K562 (cell line): ENCODE measurements around the gene SPATA33. TPM values are rescaled to one million over a fixed set of nuclear protein-coding genes. Genes with fewer than 3 reads are reported as not detected.

Experiments
- ATAC-seq: fragments of 200-7000 bp; cut with Tn5 transposase; 3 replicates; pipeline ENCODE4 v1.9.1; 2020; ENCODE audit warnings: moderate library complexity
- BruUV-seq: library from RNA; stranded (reverse); fragments of 400-500 nt; replicated peaks from 2 replicates; lab custom pipeline; 2021; lab: Mats Ljungman, UMichigan
- CTCF ChIA-PET: fragments of 300-600 bp; formaldehyde crosslinking; extraction: SDS; loops from one replicate; lab custom pipeline; 2021; ENCODE audit warnings: low intra/inter-chr PET ratio; lab: Yijun Ruan, JAX
- POLR2A ChIA-PET: fragments of 300-600, 350-650 bp; sonication (Branson Sonifier 250); formaldehyde crosslinking; extraction: SDS; loops from one replicate; lab custom pipeline; 2021; ENCODE audit warnings: antibody characterized with exemption, inconsistent platforms; lab: Yijun Ruan, JAX
- DNase-seq, 4 experiments: peaks; one replicate each; pipeline versions ENCODE4 v3.0.0 to v3.0.0-alpha.2; 2011 to 2018; ENCODE audit warnings: low spot score in 3 of 4, mixed read lengths in 3 of 4; ENCODE audit errors: extremely low read depth in 1 of 4
- FAIRE-seq: peaks from 2 replicates; lab custom pipeline; 2011; peaks lifted over from hg19 to GRCh38; lab: Jason Lieb, UNC
- H2AFZ ChIP-seq: 2 replicates; pipeline ENCODE4 v1.6.0; 2011; ENCODE audit warnings: low read depth, low read length, control low read depth, inconsistent platforms
- H3K27ac ChIP-seq: fragments of 200-600 bp; 3 replicates; pipeline ENCODE4 v1.8.0; 2011; ENCODE audit warnings: low read depth, mild to moderate bottlenecking, control low read depth, inconsistent platforms, low read length, moderate library complexity, mixed read lengths; ENCODE audit errors: extremely low read depth
- H3K27me3 ChIP-seq, 2 experiments: fragments of 300-600 bp in 1 of 2; 2 replicates in 1 of 2; 3 replicates in 1 of 2; pipeline versions ENCODE4 v1.6.0 to v1.8.0; 2011; ENCODE audit warnings: inconsistent platforms in 2 of 2, low read length in 2 of 2, mild to moderate bottlenecking in 1 of 2, mixed read lengths in 1 of 2, moderate library complexity in 1 of 2; ENCODE audit not compliant: control insufficient read depth in 2 of 2, insufficient read depth in 2 of 2
- H3K36me3 ChIP-seq: fragments of 300-600 bp; 3 replicates; pipeline ENCODE4 v1.8.0; 2011; ENCODE audit warnings: mild to moderate bottlenecking, low read length, inconsistent platforms; ENCODE audit not compliant: control insufficient read depth, insufficient read depth
- H3K4me1 ChIP-seq, 2 experiments: fragments of 200-600 bp in 1 of 2; replicated peaks in 1 of 2; 2 replicates in 1 of 2; 3 replicates in 1 of 2; pipeline versions ENCODE4 v1.5.1 to v1.8.0; 2011; ENCODE audit warnings: inconsistent platforms in 2 of 2, low read length in 2 of 2, mild to moderate bottlenecking in 1 of 2, mixed read lengths in 1 of 2, moderate library complexity in 1 of 2; ENCODE audit not compliant: control insufficient read depth in 2 of 2, insufficient read depth in 2 of 2
- H3K4me2 ChIP-seq: 2 replicates; pipeline ENCODE4 v1.6.1; 2011; ENCODE audit warnings: low read length, control low read depth, inconsistent platforms, mixed read lengths; ENCODE audit not compliant: insufficient read depth
- H3K4me3 ChIP-seq: fragments of 200-600 bp; sonication (generic), shearing (Covaris generic); 2 replicates; pipeline ENCODE4 v1.5.1; 2016; ENCODE audit warnings: control low read depth, inconsistent platforms
- H3K79me2 ChIP-seq: fragments of 200-600 bp; 3 replicates; pipeline ENCODE4 v1.8.0; 2011; ENCODE audit warnings: low read length, inconsistent platforms; ENCODE audit not compliant: control insufficient read depth, insufficient read depth
- H3K9ac ChIP-seq, 2 experiments: 2 replicates each; pipeline versions ENCODE4 v1.6.0 to v1.6.1; 2011; ENCODE audit warnings: low read depth in 2 of 2, low read length in 2 of 2, control low read depth in 1 of 2, inconsistent platforms in 1 of 2, mild to moderate bottlenecking in 1 of 2, mixed read lengths in 1 of 2; ENCODE audit not compliant: insufficient read depth in 1 of 2
- H3K9me1 ChIP-seq: one replicate; pipeline ENCODE4 v1.6.0; 2011; ENCODE audit warnings: inconsistent platforms, mild to moderate bottlenecking, low read length, moderate library complexity; ENCODE audit not compliant: control insufficient read depth, insufficient read depth
- H3K9me3 ChIP-seq: replicated peaks from 2 replicates; pipeline ENCODE4 v1.5.1; 2011; ENCODE audit warnings: low read depth, low read length, inconsistent platforms; ENCODE audit not compliant: control insufficient read depth, insufficient read depth
- H4K20me1 ChIP-seq: replicated peaks from 2 replicates; pipeline ENCODE4 v1.6.1; 2011; ENCODE audit warnings: low read length, inconsistent platforms, mixed read lengths; ENCODE audit not compliant: control insufficient read depth, insufficient read depth
- ATF7 ChIP-seq: fragments of 450-650 bp; IDR thresholded peaks from 2 replicates; pipeline ENCODE4 v1.7.1; 2014; ENCODE audit warnings: mild to moderate bottlenecking, moderate library complexity
- HNRNPH1 ChIP-seq: fragments of 200-400 bp; formaldehyde crosslinking; optimal IDR thresholded peaks from 2 replicates; pipeline ENCODE3; 2017; ENCODE audit warnings: low read depth, mild to moderate bottlenecking, low read length, moderate library complexity
- NR1H2 ChIP-seq: sonication (generic); formaldehyde crosslinking; IDR thresholded peaks from 2 replicates; pipeline ENCODE4 v1.4.0; 2020; ENCODE audit warnings: mild to moderate bottlenecking, missing genetic modification reagents
- SMC3 ChIP-seq: conservative IDR thresholded peaks from 2 replicates; pipeline ENCODE4 v1.6.1; 2011; ENCODE audit warnings: low read depth, low read length, improper control_type of control experiment; ENCODE audit not compliant: insufficient read depth
- TAL1 ChIP-seq: fragments of 450-650 bp; IDR thresholded peaks from 2 replicates; pipeline ENCODE4 v1.6.1; 2016; ENCODE audit warnings: mild to moderate bottlenecking
- TGIF2 ChIP-seq: sonication (generic); formaldehyde crosslinking; IDR thresholded peaks from 2 replicates; pipeline ENCODE4 v1.8.1; 2022; ENCODE audit warnings: mild to moderate bottlenecking, missing genetic modification reagents, moderate library complexity
- ZBTB7A ChIP-seq: IDR thresholded peaks from 2 replicates; pipeline ENCODE4 v1.6.1; 2011; ENCODE audit warnings: low read depth, mild to moderate bottlenecking, low read length, moderate library complexity, borderline replicate concordance; ENCODE audit not compliant: control insufficient read depth
- ZNF77 ChIP-seq: fragments of 250-450 bp; sonication (Bioruptor Pico); IDR thresholded peaks from 2 replicates; pipeline ENCODE4 v1.5.0; 2020
- WGBS: fragments of 100-300 bp; shearing (Covaris generic); methylation state at CpG from one replicate; pipeline ENCODE4 v1.1.6; 2016; ENCODE audit warnings: low coverage, mixed read lengths; ENCODE audit not compliant: insufficient coverage; ENCODE audit errors: missing lambda C conversion rate; 5-methylcytosine and 5-hydroxymethylcytosine counted together
- in situ Hi-C: fragments of 300-500 bp; cut with MboI; formaldehyde crosslinking; loops from 4 replicates; pipeline ENCODE4 v1.15.0; 2018; ENCODE audit warnings: inconsistent platforms, mixed read lengths
- intact Hi-C: fragments of 100-400 bp; cut with micrococcal nuclease; formaldehyde crosslinking; loops from 2 replicates; pipeline ENCODE4 v1.14.2; 2022
- polyA plus RNA-seq, 8 experiments: library from polyadenylated mRNA; depleted of rRNA in 4 of 8; stranded (reverse) in 5 of 8; unstranded in 3 of 8; fragments of >200 nt; fragmentation: Nextera tagmentation in 2 of 8; fragmentation: Illumina TruSeq in 1 of 8; extraction: Ambion mirVana in 2 of 8; extraction: Trizol in 1 of 8; gene quantifications; 2 replicates each; pipeline versions ENCODE4 v1.2.1 to v1.2.3, GENCODE V29; 2011 to 2014; ENCODE audit warnings: inconsistent platforms in 1 of 8, missing spikeins in 1 of 8
- total RNA-seq, 7 experiments: library from RNA; depleted of rRNA in 6 of 7; stranded (reverse); fragments of >200 nt in 6 of 7; fragmentation: Illumina TruSeq in 2 of 7; extraction: Trizol in 2 of 7; gene quantifications; 2 replicates each; pipeline versions ENCODE4 v1.2.1 to v1.2.3, GENCODE V29; 2011 to 2021; ENCODE audit warnings: low replicate concordance in 1 of 7
- TF ChIP-seq, protein P1 (sequence below), 2 experiments: fragments of 200-800 bp in 1 of 2; sonication (Bioruptor generic) in 1 of 2; sonication (generic) in 1 of 2; formaldehyde crosslinking in 1 of 2; IDR thresholded peaks in 1 of 2; conservative IDR thresholded peaks in 1 of 2; 2 replicates each; pipeline versions ENCODE4 v1.5.0 to v1.6.1; 2016 to 2020; ENCODE audit warnings: missing compliant biosample characterization in 1 of 2, missing genetic modification characterization in 1 of 2, missing genetic modification reagents in 1 of 2

The SPATA33 gene
- total and polyA plus RNA-seq, 9 of the 15 experiments (the other 6 are each of a cell fraction or from before 2014, with no cell fraction given), result 4.0 to 20.0 (median 11.8) TPM

DNA sequence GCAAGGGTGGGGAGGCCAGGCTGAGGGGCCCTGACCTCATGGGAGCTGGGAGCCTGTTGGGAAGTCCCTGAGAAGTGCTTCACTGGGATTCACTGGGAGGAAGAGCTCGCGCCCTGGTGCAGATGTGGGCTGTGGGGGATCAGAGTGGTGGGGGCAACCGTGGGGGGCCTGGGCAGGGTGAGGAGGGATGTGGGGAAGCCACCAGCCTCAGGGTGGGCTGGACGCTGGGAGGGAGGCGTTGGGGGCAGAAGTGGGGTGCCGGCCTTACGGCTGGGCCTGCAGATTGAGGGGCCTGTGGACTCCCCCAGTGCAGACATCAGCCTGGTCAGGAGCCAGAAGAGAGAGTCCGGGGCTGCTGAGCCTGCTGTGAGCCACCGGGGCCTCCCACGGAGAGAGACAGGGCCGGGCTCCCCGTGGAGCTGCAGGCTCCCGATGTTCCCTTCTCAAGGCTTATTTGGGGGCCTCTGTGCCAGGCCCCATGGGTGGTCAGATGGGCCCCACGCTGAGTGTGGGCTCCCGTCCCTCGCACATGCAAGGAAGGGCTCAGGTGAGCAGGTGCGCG, 36.4 kb upstream of the SPATA33 start (continued):
- TF ChIP-seq SMC3 (no peak), ZBTB7A (no peak), NR1H2 (CRISPR knock-in tag) (no peak), ATF7 (no peak)
- TF ChIP-seq, protein P1, sequence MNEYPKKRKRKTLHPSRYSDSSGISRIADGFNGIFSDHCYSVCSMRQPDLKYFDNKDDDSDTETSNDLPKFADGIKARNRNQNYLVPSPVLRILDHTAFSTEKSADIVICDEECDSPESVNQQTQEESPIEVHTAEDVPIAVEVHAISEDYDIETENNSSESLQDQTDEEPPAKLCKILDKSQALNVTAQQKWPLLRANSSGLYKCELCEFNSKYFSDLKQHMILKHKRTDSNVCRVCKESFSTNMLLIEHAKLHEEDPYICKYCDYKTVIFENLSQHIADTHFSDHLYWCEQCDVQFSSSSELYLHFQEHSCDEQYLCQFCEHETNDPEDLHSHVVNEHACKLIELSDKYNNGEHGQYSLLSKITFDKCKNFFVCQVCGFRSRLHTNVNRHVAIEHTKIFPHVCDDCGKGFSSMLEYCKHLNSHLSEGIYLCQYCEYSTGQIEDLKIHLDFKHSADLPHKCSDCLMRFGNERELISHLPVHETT (CRISPR knock-in tag; conservative IDR thresholded peaks at IDR 0.05 in 1 of 2, IDR thresholded peaks at IDR 0.05 in 1 of 2), result no peak

- Histone ChIP-seq H2AFZ (no peak overlapping the region), H3K36me3 (no peaks in the 10 kb centered on the region), H3K4me1 (peaks cover 0 to 36% of the 10 kb centered on the region in 2 experiments; a peak in 2 of 5 replicates), H3K27me3 (peaks cover 37 to 68% of the 10 kb centered on the region in 2 experiments), H3K4me3 (no peak overlapping the region), H3K27ac (no peak overlapping the region), H3K9me1 (no peaks in the 10 kb centered on the region), H3K9ac (no peak overlapping the region), H4K20me1 (no peaks in the 10 kb centered on the region), H3K4me2 (no peak overlapping the region), H3K9me3 (no peaks in the 10 kb centered on the region), H3K79me2 (no peaks in the 10 kb centered on the region)
- no TSS peak for BruUV-seq
- WGBS, result 24% methylated on average over 32 of the region's 32 CpGs
- in situ Hi-C loops (no loop called here), intact Hi-C loops (no loop called here)
- ChIA-PET POLR2A (interaction anchor here (0.6 to 0.9 kb wide), 3 partner anchors 8 to 43 kb away, joined by 3 to 5 read pairs (median 3); no protein-coding TSS in a partner anchor), CTCF (no interaction called here)
- DNase-seq (peak in 1 of 4 experiments; percentile 36), ATAC-seq (no peak), FAIRE-seq (no peak)
- TF ChIP-seq TGIF2 (no peak), ZNF77 (no peak), HNRNPH1 (no peak), TAL1 (no peak)
Measured at GRCh38 chr16:89621698-89622409, 35.8 kb upstream of the SPATA33 start.
